Activated naive CD8-positive, alpha-beta T cell treated with anti-CD3 and anti-CD28 coated beads, Interleukin-2, amount 10 ng/mL, durations not matched to agents 7 days and 5 days (primary cell): ENCODE measurements around the gene CYP2W1. TPM values are rescaled to one million over a fixed set of nuclear protein-coding genes. Genes with fewer than 3 reads are reported as not detected.

Source experiments
- ATAC-seq: fragments of 150-1000 bp; cut with Tn5 transposase; one replicate; pipeline ENCODE4 v1.10.0; 2021; ENCODE audit warnings: low read depth, moderate library complexity
- POLR2A ChIA-PET: fragments of 350-600 bp; sonication (Branson Sonifier 250); formaldehyde crosslinking; loops from one replicate; lab custom pipeline; 2021; ENCODE audit warnings: antibody characterized with exemption; lab: Charles Lee
- DNase-seq: peaks from one replicate; pipeline ENCODE4 v3.0.0; 2021
- H3K27ac Mint-ChIP-seq: one replicate; pipeline ENCODE4 v1.8.0; 2022; ENCODE audit warnings: mild to moderate bottlenecking, mixed read lengths
- H3K27me3 Mint-ChIP-seq: one replicate; pipeline ENCODE4 v1.8.0; 2022; ENCODE audit warnings: mild to moderate bottlenecking, moderate library complexity, mixed read lengths
- H3K36me3 Mint-ChIP-seq: one replicate; pipeline ENCODE4 v1.8.0; 2021; ENCODE audit warnings: mild to moderate bottlenecking, mixed read lengths
- H3K4me1 Mint-ChIP-seq: one replicate; pipeline ENCODE4 v1.8.0; 2021; ENCODE audit warnings: mixed read lengths
- H3K4me3 Mint-ChIP-seq: one replicate; pipeline ENCODE4 v1.8.0; 2022; ENCODE audit warnings: mild to moderate bottlenecking, moderate library complexity, mixed read lengths
- H3K9me3 Mint-ChIP-seq: one replicate; pipeline ENCODE4 v1.8.0; 2021; ENCODE audit warnings: mixed read lengths
- total RNA-seq, 2 experiments: library from RNA; stranded (reverse); gene quantifications; one replicate each; pipeline ENCODE4 v1.2.3, GENCODE V29; 2021

CYP2W1 gene
- total RNA-seq, 2 experiments from 2014 or later: not detected

- ATAC-seq (no peak), DNase-seq (no peak)
- H3K4me1 Mint-ChIP-seq: peaks cover 3% of the 10 kb centered on the region
- no peaks in the 10 kb centered on the region for H3K9me3 Mint-ChIP-seq
- no peaks in the 10 kb centered on the region for H3K27me3 Mint-ChIP-seq
- H3K36me3 Mint-ChIP-seq: peaks cover 4% of the 10 kb centered on the region
- POLR2A ChIA-PET: no interaction called here
- H3K27ac Mint-ChIP-seq: no peak overlapping the region
- H3K4me3 Mint-ChIP-seq: no peak overlapping the region
Measured at GRCh38 chr7:1009747-1010146, 26.8 kb downstream of the CYP2W1 start.

GRCh38 chr7:1010226-1010625 is 27.2 kb downstream of the CYP2W1 start:
- Mint-ChIP-seq H3K9me3 (no peaks in the 10 kb centered on the region), H3K4me3 (no peak overlapping the region), H3K27me3 (no peaks in the 10 kb centered on the region), H3K27ac (no peak overlapping the region), H3K36me3 (peaks cover 4% of the 10 kb centered on the region), H3K4me1 (peaks cover 3% of the 10 kb centered on the region)
- ATAC-seq (no peak), DNase-seq (no peak)
- POLR2A ChIA-PET: no interaction called here

GRCh38 chr7:1011297-1012003 is 28.5 kb downstream of the CYP2W1 start:
- peaks cover 3% of the 10 kb centered on the region for H3K4me1 Mint-ChIP-seq
- H3K27ac Mint-ChIP-seq: no peak overlapping the region
- no peaks in the 10 kb centered on the region for H3K27me3 Mint-ChIP-seq
- H3K9me3 Mint-ChIP-seq: no peaks in the 10 kb centered on the region
- H3K36me3 Mint-ChIP-seq: peaks cover 4% of the 10 kb centered on the region
- ATAC-seq: no peak
- POLR2A ChIA-PET: no interaction called here
- H3K4me3 Mint-ChIP-seq: no peak overlapping the region
- DNase-seq: no peak

- Mint-ChIP-seq H3K9me3 (no peaks in the 10 kb centered on the region), H3K27me3 (no peaks in the 10 kb centered on the region), H3K36me3 (peaks cover 4% of the 10 kb centered on the region), H3K4me1 (peaks cover 3% of the 10 kb centered on the region), H3K4me3 (no peak overlapping the region), H3K27ac (no peak overlapping the region)
- DNase-seq (no peak), ATAC-seq (no peak)
- POLR2A ChIA-PET: no interaction called here
Measured at GRCh38 chr7:1012004-1012715, 29.2 kb downstream of the CYP2W1 start.

- no peaks in the 10 kb centered on the region for H3K9me3 Mint-ChIP-seq
- POLR2A ChIA-PET: no interaction called here
- H3K27ac Mint-ChIP-seq: no peak overlapping the region
- ATAC-seq: no peak
- H3K4me3 Mint-ChIP-seq: no peak overlapping the region
- H3K36me3 Mint-ChIP-seq: peaks cover 4% of the 10 kb centered on the region
- DNase-seq: no peak
- H3K27me3 Mint-ChIP-seq: no peaks in the 10 kb centered on the region
- H3K4me1 Mint-ChIP-seq: peaks cover 3% of the 10 kb centered on the region
Measured at GRCh38 chr7:1012716-1013095, 29.7 kb downstream of the CYP2W1 start.

- Mint-ChIP-seq H3K4me1 (peaks cover 7% of the 10 kb centered on the region), H3K27me3 (no peaks in the 10 kb centered on the region), H3K27ac (no peak overlapping the region), H3K36me3 (peaks cover 7% of the 10 kb centered on the region), H3K9me3 (peaks cover 1% of the 10 kb centered on the region), H3K4me3 (no peak overlapping the region)
- DNase-seq (no peak), ATAC-seq (no peak)
- POLR2A ChIA-PET: no interaction called here
Measured at GRCh38 chr7:1013581-1013980, 30.6 kb downstream of the CYP2W1 start.

GRCh38 chr7:1014681-1015080 is 31.7 kb downstream of the CYP2W1 start:
- no peak for DNase-seq
- POLR2A ChIA-PET: no interaction called here
- no peaks in the 10 kb centered on the region for H3K27me3 Mint-ChIP-seq
- H3K9me3 Mint-ChIP-seq: peaks cover 1% of the 10 kb centered on the region
- H3K4me1 Mint-ChIP-seq: peaks cover 7% of the 10 kb centered on the region
- H3K27ac Mint-ChIP-seq: no peak overlapping the region
- no peak for ATAC-seq
- peaks cover 4% of the 10 kb centered on the region for H3K36me3 Mint-ChIP-seq
- no peak overlapping the region for H3K4me3 Mint-ChIP-seq

- Mint-ChIP-seq H3K27ac (no peak overlapping the region), H3K9me3 (peaks cover 1% of the 10 kb centered on the region), H3K4me1 (peaks cover 7% of the 10 kb centered on the region), H3K36me3 (peaks cover 4% of the 10 kb centered on the region), H3K4me3 (no peak overlapping the region), H3K27me3 (no peaks in the 10 kb centered on the region)
- ATAC-seq (no peak), DNase-seq (no peak)
- POLR2A ChIA-PET: no interaction called here
Measured at GRCh38 chr7:1015196-1016121, 32.5 kb downstream of the CYP2W1 start.

GRCh38 chr7:1016577-1017531 is 33.9 kb downstream of the CYP2W1 start:
- POLR2A ChIA-PET: no interaction called here
- Mint-ChIP-seq H3K9me3 (peaks cover 1% of the 10 kb centered on the region), H3K4me1 (peaks cover 4% of the 10 kb centered on the region), H3K27ac (no peak overlapping the region), H3K27me3 (no peaks in the 10 kb centered on the region), H3K4me3 (no peak overlapping the region), H3K36me3 (peaks cover 10% of the 10 kb centered on the region)
- no peak for DNase-seq
- no peak for ATAC-seq

- H3K4me3 Mint-ChIP-seq: no peak overlapping the region
- POLR2A ChIA-PET: interaction anchor here (1.6 kb wide), 1 partner anchor 27 kb away, joined by 3 read pairs; the partner anchor contains the start of gene GPR146
- no peak for DNase-seq
- H3K36me3 Mint-ChIP-seq: peaks cover 15% of the 10 kb centered on the region
- peaks cover 1% of the 10 kb centered on the region for H3K9me3 Mint-ChIP-seq
- H3K27me3 Mint-ChIP-seq: no peaks in the 10 kb centered on the region
- no peak for ATAC-seq
- H3K27ac Mint-ChIP-seq: peak overlapping the region; percentile 30
- H3K4me1 Mint-ChIP-seq: peaks cover 5% of the 10 kb centered on the region
Measured at GRCh38 chr7:1017586-1018333, 34.8 kb downstream of the CYP2W1 start.

GRCh38 chr7:1018334-1018695 is 35.3 kb downstream of the CYP2W1 start:
- DNase-seq (no peak), ATAC-seq (no peak)
- Mint-ChIP-seq H3K9me3 (peaks cover 1% of the 10 kb centered on the region), H3K4me3 (no peak overlapping the region), H3K27me3 (no peaks in the 10 kb centered on the region), H3K36me3 (peaks cover 18% of the 10 kb centered on the region), H3K27ac (peak overlapping the region; percentile 30), H3K4me1 (peaks cover 5% of the 10 kb centered on the region)
- POLR2A ChIA-PET: interaction anchor here (1.6 kb wide), 1 partner anchor 26 kb away, joined by 3 read pairs; the partner anchor contains the start of gene GPR146

- H3K36me3 Mint-ChIP-seq: peaks cover 23% of the 10 kb centered on the region
- H3K27ac Mint-ChIP-seq: no peak overlapping the region
- peaks cover 5% of the 10 kb centered on the region for H3K4me1 Mint-ChIP-seq
- H3K4me3 Mint-ChIP-seq: no peak overlapping the region
- DNase-seq (no peak), ATAC-seq (no peak)
- H3K27me3 Mint-ChIP-seq: no peaks in the 10 kb centered on the region
- POLR2A ChIA-PET: interaction anchor here (1.6 kb wide), 1 partner anchor 25 kb away, joined by 3 read pairs; the partner anchor contains the start of gene GPR146
- peaks cover 1% of the 10 kb centered on the region for H3K9me3 Mint-ChIP-seq
Measured at GRCh38 chr7:1019255-1019785, 36.3 kb downstream of the CYP2W1 start.
